ENCODE results near the gene GALNT10.
A peak's percentile ranks its signal among the peaks of the same experiment; 100 is the strongest.

GALNT10 gene

GRCh38 chr5:154194345-154195329, 4.1 kb downstream of the GALNT10 start:
- H3K27me3 ChIP-seq, result peaks cover 16% of the 10 kb centered on the region
- no peaks in the 10 kb centered on the region for H3K36me3 ChIP-seq
- no peak for TF ChIP-seq CTCF (IDR thresholded peaks at IDR 0.05; ENCODE audit: low read depth, low read length)
- no peaks in the 10 kb centered on the region for H3K4me1 ChIP-seq
- no peak for DNase-seq
- H3K4me3 ChIP-seq (ENCODE audit: low read depth, low read length), result no peak overlapping the region
- no peaks in the 10 kb centered on the region for H3K9me3 ChIP-seq

- Histone ChIP-seq H3K27me3 (peaks cover 6% of the 10 kb centered on the region), H3K4me1 (no peaks in the 10 kb centered on the region), H3K4me3 (ENCODE audit: low read depth, low read length) (no peak overlapping the region), H3K36me3 (no peaks in the 10 kb centered on the region), H3K9me3 (no peaks in the 10 kb centered on the region)
- DNase-seq, result no peak
- TF ChIP-seq CTCF (IDR thresholded peaks at IDR 0.05; ENCODE audit: low read depth, low read length), result no peak
Measured at GRCh38 chr5:154196281-154196680, 5.7 kb downstream of the GALNT10 start.

GRCh38 chr5:154196955-154197652, 6.6 kb downstream of the GALNT10 start:
- Histone ChIP-seq H3K4me3 (ENCODE audit: low read depth, low read length) (peak overlapping the region; percentile 23; the same call in 1 of the 2 replicates), H3K4me1 (no peaks in the 10 kb centered on the region), H3K27me3 (no peaks in the 10 kb centered on the region; the same call in none of the 2 replicates), H3K36me3 (no peaks in the 10 kb centered on the region), H3K9me3 (no peaks in the 10 kb centered on the region)
- TF ChIP-seq CTCF (IDR thresholded peaks at IDR 0.05; ENCODE audit: low read depth, low read length), result peak; percentile 73
- DNase-seq, result peak; percentile 27

GRCh38 chr5:154197801-154198491, 7.4 kb downstream of the GALNT10 start:
- DNase-seq, result no peak
- H3K27me3 ChIP-seq, result no peaks in the 10 kb centered on the region; the same call in 1 of the 2 replicates
- H3K9me3 ChIP-seq, result no peaks in the 10 kb centered on the region
- no peaks in the 10 kb centered on the region for H3K36me3 ChIP-seq
- H3K4me3 ChIP-seq (ENCODE audit: low read depth, low read length), result no peak overlapping the region
- no peak for TF ChIP-seq CTCF (IDR thresholded peaks at IDR 0.05; ENCODE audit: low read depth, low read length)
- no peaks in the 10 kb centered on the region for H3K4me1 ChIP-seq

GRCh38 chr5:154198611-154199230, 8.2 kb downstream of the GALNT10 start:
- TF ChIP-seq CTCF (IDR thresholded peaks at IDR 0.05; ENCODE audit: low read depth, low read length), result no peak
- H3K27me3 ChIP-seq, result no peaks in the 10 kb centered on the region; the same call in 1 of the 2 replicates
- DNase-seq, result no peak
- H3K36me3 ChIP-seq, result no peaks in the 10 kb centered on the region
- no peak overlapping the region for H3K4me3 ChIP-seq (ENCODE audit: low read depth, low read length)
- H3K9me3 ChIP-seq, result no peaks in the 10 kb centered on the region; the same call in 1 of the 2 replicates
- H3K4me1 ChIP-seq, result no peaks in the 10 kb centered on the region

Measured in BE2C (cell line).